Ishikawa (cell line): ENCODE measurements around the gene ORMDL1.
A peak's percentile ranks its signal among the peaks of the same experiment; 100 is the strongest.

ENCODE experiments used
- CEBPB ChIP-seq: IDR thresholded peaks from 2 replicates; pipeline ENCODE4 v1.6.1; 2012
- CREB1 ChIP-seq: IDR thresholded peaks from 2 replicates; pipeline ENCODE4 v1.6.1; 2012; ENCODE audit warnings: low read depth
- EGR1 ChIP-seq: IDR thresholded peaks from 2 replicates; pipeline ENCODE4 v1.6.1; 2012
- EP300 ChIP-seq: IDR thresholded peaks from 2 replicates; pipeline ENCODE4 v1.6.1; 2012; ENCODE audit warnings: borderline replicate concordance
- FOXM1 ChIP-seq: IDR thresholded peaks from 2 replicates; pipeline ENCODE4 v1.6.1; 2012; ENCODE audit warnings: low read depth, borderline replicate concordance
- MAX ChIP-seq: IDR thresholded peaks from 2 replicates; pipeline ENCODE4 v1.6.1; 2012
- NFIC ChIP-seq: IDR thresholded peaks from 2 replicates; pipeline ENCODE4 v1.6.1; 2012
- RAD21 ChIP-seq: IDR thresholded peaks from 2 replicates; pipeline ENCODE4 v1.6.1; 2012; ENCODE audit warnings: low read depth
- REST ChIP-seq: IDR thresholded peaks from 2 replicates; pipeline ENCODE4 v1.6.1; 2012; ENCODE audit warnings: low read depth, mild to moderate bottlenecking
- TAF1 ChIP-seq: IDR thresholded peaks from 2 replicates; pipeline ENCODE4 v1.6.1; 2012; ENCODE audit warnings: low read depth, mild to moderate bottlenecking
- TCF12 ChIP-seq: IDR thresholded peaks from 2 replicates; pipeline ENCODE4 v1.6.1; 2012; ENCODE audit warnings: low read depth
- TEAD4 ChIP-seq: IDR thresholded peaks from 2 replicates; pipeline ENCODE4 v1.6.1; 2012
- USF1 ChIP-seq: IDR thresholded peaks from 2 replicates; pipeline ENCODE4 v1.6.1; 2012
- YY1 ChIP-seq: IDR thresholded peaks from 2 replicates; pipeline ENCODE4 v1.6.1; 2012; ENCODE audit warnings: low read depth
- ZBTB7A ChIP-seq: IDR thresholded peaks from 2 replicates; pipeline ENCODE4 v1.6.1; 2012; ENCODE audit warnings: low read depth

The ORMDL1 gene

GRCh38 chr2:189762229-189762550 lies 21.9 kb downstream of the ORMDL1 start:
- TF ChIP-seq FOXM1 (no peak), REST (no peak), CEBPB (no peak), YY1 (no peak), TEAD4 (no peak), EP300 (no peak), NFIC (no peak), EGR1 (no peak), USF1 (no peak), ZBTB7A (no peak), MAX (no peak), CREB1 (no peak), TAF1 (no peak)

- TF ChIP-seq CREB1, result no peak
- TF ChIP-seq REST, result no peak
- TF ChIP-seq RAD21, result no peak
- no peak for TF ChIP-seq ZBTB7A
- TF ChIP-seq TCF12, result no peak
- no peak for TF ChIP-seq TAF1
- no peak for TF ChIP-seq CEBPB
- TF ChIP-seq TEAD4, result no peak
- TF ChIP-seq YY1, result no peak
- TF ChIP-seq EP300, result no peak
- no peak for TF ChIP-seq FOXM1
- no peak for TF ChIP-seq USF1
- TF ChIP-seq EGR1, result no peak
- TF ChIP-seq NFIC, result no peak
- no peak for TF ChIP-seq MAX
These were observed 27.7 kb downstream of the ORMDL1 start for GRCh38 chr2:189756311-189756952.

- TF ChIP-seq TCF12, result no peak
- TF ChIP-seq RAD21, result peak; percentile 47
These were observed 33.0 kb downstream of the ORMDL1 start for GRCh38 chr2:189751080-189751658.

- no peak for TF ChIP-seq CREB1
- TF ChIP-seq EP300, result no peak
- no peak for TF ChIP-seq FOXM1
- no peak for TF ChIP-seq RAD21
- TF ChIP-seq YY1, result no peak
- TF ChIP-seq ZBTB7A, result no peak
- no peak for TF ChIP-seq MAX
- no peak for TF ChIP-seq CEBPB
- TF ChIP-seq NFIC, result no peak
- no peak for TF ChIP-seq EGR1
- TF ChIP-seq TCF12, result no peak
- no peak for TF ChIP-seq USF1
- TF ChIP-seq TAF1, result no peak
- TF ChIP-seq REST, result no peak
- TF ChIP-seq TEAD4, result no peak
These were observed 54.7 kb downstream of the ORMDL1 start for GRCh38 chr2:189729430-189729829.
